MM.1S (cell line): ENCODE data around the gene POLR1A.

Source experiments
- EZH2 ChIP-seq: fragments of 300-600 bp; sonication (generic); optimal IDR thresholded peaks from 2 replicates; pipeline ENCODE3; 2017; ENCODE audit warnings: low read depth, mild to moderate bottlenecking, antibody characterized with exemption, low read length, mixed read lengths
- TF ChIP-seq, protein P1 (sequence below): fragments of 300-600 bp; sonication (generic); IDR thresholded peaks from 2 replicates; pipeline ENCODE4 v1.5.1; 2016; ENCODE audit warnings: antibody characterized with exemption, low read length, mixed read lengths

DNA sequence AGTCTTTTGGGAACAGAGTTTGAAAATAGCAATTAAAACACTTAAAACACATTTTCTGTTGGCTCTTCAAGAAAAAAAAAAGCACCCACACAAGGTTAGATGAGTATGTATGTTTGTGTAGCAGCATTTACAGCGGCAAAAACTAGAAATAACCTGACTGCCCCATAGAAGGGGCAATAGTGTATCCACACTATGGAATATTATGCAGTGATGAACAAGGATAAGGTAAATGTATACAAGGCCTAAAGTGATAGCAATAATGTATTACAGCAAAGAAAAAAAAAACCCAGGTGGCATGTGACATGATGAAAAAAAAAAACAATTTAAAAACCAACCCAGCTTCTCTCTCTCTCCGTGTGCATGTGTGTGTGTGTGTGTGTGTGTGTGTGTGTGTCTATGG, 34.8 kb downstream of the POLR1A start:
- TF ChIP-seq, protein P1, sequence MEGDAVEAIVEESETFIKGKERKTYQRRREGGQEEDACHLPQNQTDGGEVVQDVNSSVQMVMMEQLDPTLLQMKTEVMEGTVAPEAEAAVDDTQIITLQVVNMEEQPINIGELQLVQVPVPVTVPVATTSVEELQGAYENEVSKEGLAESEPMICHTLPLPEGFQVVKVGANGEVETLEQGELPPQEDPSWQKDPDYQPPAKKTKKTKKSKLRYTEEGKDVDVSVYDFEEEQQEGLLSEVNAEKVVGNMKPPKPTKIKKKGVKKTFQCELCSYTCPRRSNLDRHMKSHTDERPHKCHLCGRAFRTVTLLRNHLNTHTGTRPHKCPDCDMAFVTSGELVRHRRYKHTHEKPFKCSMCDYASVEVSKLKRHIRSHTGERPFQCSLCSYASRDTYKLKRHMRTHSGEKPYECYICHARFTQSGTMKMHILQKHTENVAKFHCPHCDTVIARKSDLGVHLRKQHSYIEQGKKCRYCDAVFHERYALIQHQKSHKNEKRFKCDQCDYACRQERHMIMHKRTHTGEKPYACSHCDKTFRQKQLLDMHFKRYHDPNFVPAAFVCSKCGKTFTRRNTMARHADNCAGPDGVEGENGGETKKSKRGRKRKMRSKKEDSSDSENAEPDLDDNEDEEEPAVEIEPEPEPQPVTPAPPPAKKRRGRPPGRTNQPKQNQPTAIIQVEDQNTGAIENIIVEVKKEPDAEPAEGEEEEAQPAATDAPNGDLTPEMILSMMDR = no peak
- TF ChIP-seq EZH2 = no peak
